Measurements from ENCODE around the gene DDX31. TPM values are rescaled to one million over a fixed set of nuclear protein-coding genes. Genes with fewer than 3 reads are reported as not detected.

DDX31 gene
- total RNA-seq, 1 experiment from 2014 or later, result 21.9 TPM

- in situ Hi-C loops (cut with HindIII; ENCODE audit: low sequenced_read_pairs), result no loop called here
- DNase-seq (ENCODE audit: low spot score), result no peak
Measured at GRCh38 chr9:132610661-132611060, 59.1 kb downstream of the DDX31 start.

- no peak for DNase-seq (ENCODE audit: low spot score)
- in situ Hi-C loops (cut with HindIII; ENCODE audit: low sequenced_read_pairs), result no loop called here
Measured at GRCh38 chr9:132609829-132610228, 60.0 kb downstream of the DDX31 start.

DNA sequence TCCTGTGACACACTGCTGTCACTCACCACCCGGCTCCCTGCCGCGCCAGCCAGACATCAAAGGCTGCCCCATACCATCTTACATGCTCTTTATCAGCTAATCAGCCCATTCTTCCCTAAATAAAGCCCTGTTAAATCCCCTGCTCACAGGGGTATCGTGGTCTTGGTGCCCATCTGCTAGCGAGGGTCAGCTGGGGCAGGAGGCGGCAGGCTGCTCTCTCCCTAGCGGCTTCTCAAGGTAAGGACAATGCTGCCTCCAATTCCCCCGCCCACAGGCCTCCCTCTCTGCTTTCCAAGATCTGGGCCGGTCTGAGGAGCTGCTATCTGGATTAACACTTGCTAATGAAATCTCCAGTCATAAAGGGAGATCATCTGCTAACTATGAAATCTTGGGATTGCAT is 60.6 kb downstream of the DDX31 start:
- in situ Hi-C loops (cut with HindIII; ENCODE audit: low sequenced_read_pairs), result no loop called here
- no peak for DNase-seq (ENCODE audit: low spot score)

DNA sequence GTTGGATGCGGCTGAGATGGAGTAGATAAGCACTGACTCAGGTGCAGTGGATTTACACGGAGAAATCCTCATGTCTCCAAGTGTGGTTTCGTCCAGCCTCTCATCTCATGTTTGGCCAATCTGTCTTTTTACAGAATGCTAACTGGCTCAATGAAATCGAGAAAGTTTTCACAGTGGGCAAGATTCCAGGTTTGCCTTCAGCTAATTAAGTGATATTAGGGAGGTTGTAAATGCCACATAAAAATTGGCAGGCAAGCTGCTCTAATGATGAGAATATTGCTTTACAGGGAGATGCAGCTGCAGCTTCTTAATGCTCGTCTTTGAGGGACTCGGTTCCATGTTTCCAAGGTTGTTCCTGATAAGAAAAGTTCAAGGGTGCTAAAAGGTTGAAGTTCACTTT is 63.7 kb downstream of the DDX31 start:
- in situ Hi-C loops (cut with HindIII; ENCODE audit: low sequenced_read_pairs), result no loop called here
- DNase-seq (ENCODE audit: low spot score), result no peak

- DNase-seq (ENCODE audit: low spot score), result no peak
- in situ Hi-C loops (cut with HindIII; ENCODE audit: low sequenced_read_pairs), result no loop called here
Measured at GRCh38 chr9:132605387-132605786, 64.4 kb downstream of the DDX31 start.

DNA sequence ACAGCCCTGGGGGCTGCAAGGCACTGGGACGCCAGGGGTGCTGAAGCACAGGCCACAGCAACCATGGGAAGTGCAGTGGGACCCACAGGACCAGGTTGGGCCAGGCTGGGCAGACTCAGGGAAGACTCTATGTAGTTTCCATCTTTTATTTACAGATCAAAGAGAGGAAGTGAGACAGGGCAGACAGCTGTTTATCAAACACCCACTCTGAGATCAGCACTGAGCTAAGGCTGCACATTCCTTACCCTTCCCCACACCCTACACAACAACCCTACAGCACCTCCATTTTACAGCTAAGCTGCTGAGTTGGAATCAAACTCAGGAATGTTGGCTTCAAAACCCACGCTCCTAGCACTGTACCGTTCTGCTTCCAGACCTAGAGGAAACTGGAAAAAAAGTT is 67.6 kb downstream of the DDX31 start:
- DNase-seq (ENCODE audit: low spot score), result no peak
- in situ Hi-C loops (cut with HindIII; ENCODE audit: low sequenced_read_pairs), result no loop called here

- no peak for DNase-seq (ENCODE audit: low spot score)
- in situ Hi-C loops (cut with HindIII; ENCODE audit: low sequenced_read_pairs), result no loop called here
Measured at GRCh38 chr9:132600326-132600984, 69.3 kb downstream of the DDX31 start.

- peak; percentile 62 for DNase-seq (ENCODE audit: low spot score)
- in situ Hi-C loops (cut with HindIII; ENCODE audit: low sequenced_read_pairs), result no loop called here
Measured at GRCh38 chr9:132597073-132597775, 72.6 kb downstream of the DDX31 start.

GRCh38 chr9:132596200-132596599 is 73.6 kb downstream of the DDX31 start:
- no peak for DNase-seq (ENCODE audit: low spot score)
- in situ Hi-C loops (cut with HindIII; ENCODE audit: low sequenced_read_pairs), result no loop called here

DNA sequence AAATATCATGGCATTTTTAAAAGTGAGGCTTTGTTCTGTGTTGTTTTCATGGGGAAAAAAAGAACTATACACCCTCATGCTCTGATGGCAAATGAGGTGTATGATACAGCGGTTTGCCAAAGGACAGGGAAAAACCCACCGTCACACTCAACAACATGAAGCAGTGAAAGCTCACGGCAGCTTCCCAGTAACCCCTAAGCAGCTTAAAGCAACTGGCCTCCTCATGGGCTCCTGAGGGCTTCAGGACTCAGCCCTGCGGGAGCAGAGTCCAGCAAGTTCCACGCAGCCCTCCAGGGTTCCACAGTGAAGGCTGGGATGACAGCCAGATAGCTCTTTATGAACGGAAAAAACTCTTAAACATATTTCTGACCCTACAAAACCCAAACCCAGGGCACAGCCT is 74.5 kb downstream of the DDX31 start:
- no peak for DNase-seq (ENCODE audit: low spot score)
- in situ Hi-C loops (cut with HindIII; ENCODE audit: low sequenced_read_pairs), result no loop called here

DNA sequence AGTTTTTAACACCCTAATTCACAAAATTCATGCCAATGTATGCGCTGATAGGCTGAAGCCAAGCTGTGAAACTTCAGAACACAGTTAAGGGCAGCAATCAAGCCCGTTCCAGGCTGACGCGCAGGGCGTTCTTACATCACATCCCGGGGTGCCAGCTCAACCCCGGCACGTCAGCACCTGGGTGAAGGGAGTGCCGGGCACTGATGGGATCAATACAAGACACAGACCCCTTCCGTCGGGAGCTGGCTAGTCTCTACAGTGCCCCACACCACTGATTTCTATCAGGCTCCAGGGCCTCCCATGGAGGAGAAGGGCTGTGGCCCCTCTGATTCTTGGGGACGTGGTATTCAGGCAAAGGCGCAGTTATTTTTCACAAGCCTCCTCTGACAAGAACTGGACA is 75.4 kb downstream of the DDX31 start:
- no peak for DNase-seq (ENCODE audit: low spot score)
- in situ Hi-C loops (cut with HindIII; ENCODE audit: low sequenced_read_pairs), result no loop called here

DNA sequence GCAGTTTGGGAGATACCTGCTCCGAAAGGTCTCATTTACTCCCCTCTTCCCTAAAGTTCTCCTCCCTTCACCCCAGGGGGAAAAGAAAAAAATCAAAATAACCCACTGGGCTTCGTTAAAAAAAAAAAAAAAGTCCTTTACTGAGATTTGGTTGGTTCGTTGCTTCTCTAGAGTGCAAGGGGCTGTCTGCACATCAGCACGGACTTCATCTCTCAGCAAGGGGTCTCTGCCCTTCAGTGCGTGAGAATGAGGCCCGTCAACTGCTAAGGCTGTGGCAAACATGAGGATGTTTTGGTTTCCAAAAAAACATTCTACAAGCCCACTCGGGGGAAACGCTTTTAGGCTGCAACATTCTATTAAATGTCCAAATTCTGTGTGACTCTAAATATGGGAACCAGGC is 77.3 kb downstream of the DDX31 start:
- in situ Hi-C loops (cut with HindIII; ENCODE audit: low sequenced_read_pairs), result no loop called here
- DNase-seq (ENCODE audit: low spot score), result no peak

- DNase-seq (ENCODE audit: low spot score), result no peak
- in situ Hi-C loops (cut with HindIII; ENCODE audit: low sequenced_read_pairs), result no loop called here
Measured at GRCh38 chr9:132591751-132592314, 78.0 kb downstream of the DDX31 start.

DNA sequence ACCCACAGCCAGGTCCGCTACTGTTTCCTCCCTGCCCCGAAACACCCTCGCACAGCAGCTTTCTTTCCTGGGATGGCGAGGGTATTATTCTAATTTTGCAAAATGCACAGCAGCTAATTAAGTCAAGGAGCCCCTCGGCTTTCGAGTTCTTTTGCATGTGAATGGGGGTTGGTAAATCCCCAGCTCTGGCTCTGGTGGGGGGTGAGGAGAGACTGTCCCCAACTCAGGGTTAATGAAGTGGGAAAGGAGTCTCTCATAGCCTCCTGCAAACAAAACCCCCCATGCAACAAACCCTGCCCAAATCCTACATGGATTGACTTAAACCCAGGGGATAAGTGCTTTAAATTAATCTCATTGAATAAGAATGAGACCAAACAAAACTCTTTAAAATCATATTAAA is 78.5 kb downstream of the DDX31 start:
- in situ Hi-C loops (cut with HindIII; ENCODE audit: low sequenced_read_pairs), result no loop called here
- no peak for DNase-seq (ENCODE audit: low spot score)

GRCh38 chr9:132590318-132591182 is 79.2 kb downstream of the DDX31 start:
- in situ Hi-C loops (cut with HindIII; ENCODE audit: low sequenced_read_pairs), result no loop called here
- DNase-seq (ENCODE audit: low spot score), result peak; percentile 26

GRCh38 chr9:132590037-132590317 is 79.8 kb downstream of the DDX31 start:
- no peak for DNase-seq (ENCODE audit: low spot score)
- in situ Hi-C loops (cut with HindIII; ENCODE audit: low sequenced_read_pairs), result no loop called here

- in situ Hi-C loops (cut with HindIII; ENCODE audit: low sequenced_read_pairs), result no loop called here
- no peak for DNase-seq (ENCODE audit: low spot score)
Measured at GRCh38 chr9:132589148-132590036, 80.4 kb downstream of the DDX31 start.

DNA sequence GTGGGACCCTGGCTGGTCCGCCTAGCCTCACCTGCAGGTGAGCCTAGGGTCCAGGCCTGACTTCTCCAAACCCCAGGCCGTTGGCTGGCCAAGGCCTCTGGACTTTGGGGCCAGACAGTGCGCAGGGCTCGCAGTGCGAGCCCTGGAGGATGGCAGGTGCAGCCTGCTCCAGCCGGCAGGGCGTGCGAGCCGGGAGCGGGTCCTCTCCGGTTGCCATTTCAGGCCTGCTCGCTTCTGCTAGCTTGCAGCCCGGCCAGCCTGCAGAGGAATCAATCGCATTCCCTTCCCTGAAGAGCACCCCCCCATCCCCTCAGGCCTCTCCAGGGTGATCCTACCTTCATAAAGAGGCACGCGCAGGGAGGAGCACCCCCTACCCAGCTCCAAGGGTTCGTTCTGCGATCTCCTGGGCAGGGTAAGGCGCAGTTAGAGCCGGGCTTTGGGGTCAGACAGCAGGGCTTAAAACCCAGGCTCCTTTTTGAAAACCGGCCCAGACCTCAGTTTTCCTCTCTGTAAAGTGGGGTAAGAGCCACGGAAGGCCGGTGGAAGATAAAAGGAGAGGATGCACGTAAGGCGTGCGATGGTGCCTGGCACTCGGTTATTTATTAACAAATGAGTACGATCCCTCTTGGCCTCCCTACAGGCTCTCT is 81.2 kb downstream of the DDX31 start:
- DNase-seq (ENCODE audit: low spot score), result peak; percentile 48
- in situ Hi-C loops (cut with HindIII; ENCODE audit: low sequenced_read_pairs), result no loop called here

DNA sequence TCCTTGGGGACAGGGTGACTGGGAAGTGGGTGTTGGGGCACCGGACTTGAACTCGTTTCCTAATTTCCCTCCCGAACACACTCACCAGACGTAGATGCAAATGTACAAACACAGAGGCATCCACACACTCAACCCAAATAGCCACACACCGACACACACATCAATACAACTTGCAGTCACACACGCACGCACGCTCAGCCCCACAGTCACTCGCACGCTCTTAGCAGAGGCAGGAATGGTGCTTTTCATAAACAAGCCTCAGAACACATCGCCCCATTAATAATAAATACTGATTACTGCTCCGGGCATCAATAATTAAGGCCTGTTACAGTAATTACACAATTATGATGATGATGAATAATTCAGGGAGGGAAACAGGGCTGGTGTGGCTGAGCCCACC is 81.7 kb downstream of the DDX31 start:
- peak; percentile 44 for DNase-seq (ENCODE audit: low spot score)
- in situ Hi-C loops (cut with HindIII; ENCODE audit: low sequenced_read_pairs), result no loop called here
